Tibial nerve (tissue), 3 donors: ENCODE measurements around the gene NCBP2L.
A peak's percentile ranks its signal among the peaks of the same experiment; 100 is the strongest.

Experiments used
- CTCF ChIP-seq, 5 experiments: fragments of 200-600 bp in 3 of 5; fragments of 450-650 bp in 2 of 5; sonication (generic) in 3 of 5; IDR thresholded peaks; one replicate each; pipeline ENCODE4 v1.5.1; 2016 to 2019; ENCODE audit warnings: antibody characterized with exemption in 5 of 5, mild to moderate bottlenecking in 3 of 5, moderate library complexity in 2 of 5
- POLR2A ChIP-seq, 2 donors: fragments of 450-650 bp; IDR thresholded peaks; one replicate each; pipeline ENCODE4 v1.6.1; 2017; ENCODE audit warnings: antibody characterized with exemption in 2 of 2, mild to moderate bottlenecking in 2 of 2, moderate library complexity in 2 of 2

GRCh38 chrX:107776649-107777535 lies 641 bp upstream of the NCBP2L start:
- TF ChIP-seq CTCF (IDR thresholded peaks at IDR 0.05) = peak; percentile 54 to 90 (median 72)
- peak in 1 of 2 donors; percentile 31 for TF ChIP-seq POLR2A (IDR thresholded peaks at IDR 0.05)
